WERI-Rb-1 (cell line): ENCODE results near the gene ZNF668.

Source experiments
- DNase-seq: peaks from one replicate; pipeline ENCODE4 v3.0.0-alpha.2; 2020
- H3K27ac ChIP-seq: fragments of 250-450 bp; sonication (Bioruptor Pico); 2 replicates; pipeline ENCODE4 v1.5.1; 2020; ENCODE audit warnings: mild to moderate bottlenecking, moderate library complexity
- H3K27me3 ChIP-seq: fragments of 250-450 bp; sonication (Bioruptor Pico); 2 replicates; pipeline ENCODE4 v1.5.1; 2021; ENCODE audit warnings: mild to moderate bottlenecking, low read depth, moderate library complexity; ENCODE audit not compliant: insufficient read depth, severe bottlenecking
- H3K36me3 ChIP-seq: fragments of 250-450 bp; sonication (Bioruptor Pico); 2 replicates; pipeline ENCODE4 v1.5.1; 2020; ENCODE audit warnings: mild to moderate bottlenecking, moderate library complexity
- H3K4me3 ChIP-seq: 2 replicates; pipeline ENCODE4 v1.5.1; 2011; ENCODE audit warnings: low read depth, mild to moderate bottlenecking, control low read depth, low read length
- H3K9me3 ChIP-seq: fragments of 250-450 bp; sonication (Bioruptor Pico); 2 replicates; pipeline ENCODE4 v1.5.1; 2021; ENCODE audit warnings: mild to moderate bottlenecking, moderate library complexity; ENCODE audit not compliant: severe bottlenecking
- CTCF ChIP-seq: IDR thresholded peaks from 2 replicates; pipeline ENCODE4 v1.5.1; 2011; ENCODE audit warnings: low read depth, mild to moderate bottlenecking, control low read depth, inconsistent platforms, low read length

ZNF668 gene

GRCh38 chr16:31073970-31074813, at the start of gene ZNF668, which contains the start of gene ZNF646:
Gene ZNF668 (minus strand): TSS chr16:31074240. CDS start chr16:31064459, 9,781 bp downstream.
Gene ZNF646 (plus strand): TSS chr16:31074422. CDS start chr16:31076325, 1,903 bp downstream.
- TF ChIP-seq CTCF = no peak

GRCh38 chr16:31120129-31120528, 46.1 kb upstream of the ZNF668 start:
- TF ChIP-seq CTCF = no peak
- Histone ChIP-seq H3K9me3 (no peaks in the 10 kb centered on the region), H3K27me3 (no peaks in the 10 kb centered on the region), H3K36me3 (peaks cover 59% of the 10 kb centered on the region), H3K4me3 (no peak overlapping the region), H3K27ac (no peak overlapping the region)
- no peak for DNase-seq

More at GRCh38 chr16:31073970-31074813, at the start of gene ZNF668, which contains the start of gene ZNF646:
- peak within 1 kb of the TSS; percentile 96 for H3K27ac ChIP-seq
- peaks cover 41% of the 10 kb centered on the region for H3K36me3 ChIP-seq
- peak; percentile 98 for DNase-seq
- H3K4me3 ChIP-seq = peak within 1 kb of the TSS; percentile 91
- H3K9me3 ChIP-seq = no peaks in the 10 kb centered on the region
- no peaks in the 10 kb centered on the region for H3K27me3 ChIP-seq

- Histone ChIP-seq H3K4me3 (peak overlapping the region; percentile 57), H3K9me3 (no peaks in the 10 kb centered on the region), H3K36me3 (peaks cover 49% of the 10 kb centered on the region), H3K27ac (peak overlapping the region; percentile 74), H3K27me3 (no peaks in the 10 kb centered on the region)
- TF ChIP-seq CTCF = no peak
- DNase-seq = no peak
These were observed 44.4 kb upstream of the ZNF668 start for GRCh38 chr16:31118223-31119155.

- H3K27ac ChIP-seq = peak within 1 kb of the TSS; percentile 91
These were observed 43.6 kb upstream of the ZNF668 start, which contains the start of gene KAT8 for GRCh38 chr16:31117384-31118222. Gene KAT8 (plus strand): TSS chr16:31117664. CDS start chr16:31117682, 18 bp downstream.

More at GRCh38 chr16:31117384-31118222, 43.6 kb upstream of the ZNF668 start, which contains the start of gene KAT8:
- no peak for TF ChIP-seq CTCF
- peak; percentile 98 for DNase-seq
- no peaks in the 10 kb centered on the region for H3K27me3 ChIP-seq
- peak within 1 kb of the TSS; percentile 57 for H3K4me3 ChIP-seq
- H3K36me3 ChIP-seq = peaks cover 49% of the 10 kb centered on the region
- H3K9me3 ChIP-seq = no peaks in the 10 kb centered on the region
